Activated CD4-positive, alpha-beta T cell treated with anti-CD3 and anti-CD28 coated beads for 24 hours (primary cell): Measurements from ENCODE around the gene GALNT12.

Source experiments
- DNase-seq, 2 donors: peaks; one replicate each; pipeline ENCODE4 v3.0.0-alpha.2; 2020; ENCODE audit warnings: low read depth in 2 of 2

GALNT12 gene, protein sequence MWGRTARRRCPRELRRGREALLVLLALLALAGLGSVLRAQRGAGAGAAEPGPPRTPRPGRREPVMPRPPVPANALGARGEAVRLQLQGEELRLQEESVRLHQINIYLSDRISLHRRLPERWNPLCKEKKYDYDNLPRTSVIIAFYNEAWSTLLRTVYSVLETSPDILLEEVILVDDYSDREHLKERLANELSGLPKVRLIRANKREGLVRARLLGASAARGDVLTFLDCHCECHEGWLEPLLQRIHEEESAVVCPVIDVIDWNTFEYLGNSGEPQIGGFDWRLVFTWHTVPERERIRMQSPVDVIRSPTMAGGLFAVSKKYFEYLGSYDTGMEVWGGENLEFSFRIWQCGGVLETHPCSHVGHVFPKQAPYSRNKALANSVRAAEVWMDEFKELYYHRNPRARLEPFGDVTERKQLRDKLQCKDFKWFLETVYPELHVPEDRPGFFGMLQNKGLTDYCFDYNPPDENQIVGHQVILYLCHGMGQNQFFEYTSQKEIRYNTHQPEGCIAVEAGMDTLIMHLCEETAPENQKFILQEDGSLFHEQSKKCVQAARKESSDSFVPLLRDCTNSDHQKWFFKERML

DNA sequence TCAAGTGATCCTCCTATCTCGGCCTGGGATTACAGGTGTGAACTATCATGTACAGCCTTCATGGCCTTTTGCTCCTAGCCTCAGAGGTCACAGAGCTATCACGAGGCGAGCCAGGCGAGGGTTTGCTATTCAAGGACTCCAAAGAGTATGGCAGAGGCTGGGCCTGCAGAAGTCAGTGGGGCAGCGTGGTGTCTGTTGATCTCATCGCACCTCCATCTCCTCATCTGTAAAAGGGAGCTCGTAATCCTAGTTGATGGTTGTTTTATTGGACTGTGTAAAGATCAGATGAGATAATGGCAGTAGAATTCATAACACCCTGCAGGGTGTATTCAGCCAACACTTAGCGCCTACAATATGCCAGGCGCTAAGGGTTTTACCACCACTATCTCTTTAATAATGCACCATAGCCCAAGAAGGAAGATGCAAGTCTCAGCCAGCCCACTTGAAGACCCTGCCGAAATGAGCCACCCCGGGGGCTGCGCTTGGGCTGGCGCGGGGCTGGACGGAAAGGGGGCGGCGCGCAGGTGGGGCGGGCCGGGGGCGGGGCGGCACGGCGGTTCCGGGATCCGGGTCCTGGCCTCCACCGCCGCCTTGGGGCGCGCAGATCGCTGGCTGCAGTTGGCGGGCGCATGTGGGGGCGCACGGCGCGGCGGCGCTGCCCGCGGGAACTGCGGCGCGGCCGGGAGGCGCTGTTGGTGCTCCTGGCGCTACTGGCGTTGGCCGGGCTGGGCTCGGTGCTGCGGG lies at the start of gene GALNT12:
TSS of gene GALNT12 (plus strand) at position 601 of the 744 bp plus-strand sequence. CDS start at position 630, 29 bp downstream.
- DNase-seq = peak; percentile 20 to 53

DNA sequence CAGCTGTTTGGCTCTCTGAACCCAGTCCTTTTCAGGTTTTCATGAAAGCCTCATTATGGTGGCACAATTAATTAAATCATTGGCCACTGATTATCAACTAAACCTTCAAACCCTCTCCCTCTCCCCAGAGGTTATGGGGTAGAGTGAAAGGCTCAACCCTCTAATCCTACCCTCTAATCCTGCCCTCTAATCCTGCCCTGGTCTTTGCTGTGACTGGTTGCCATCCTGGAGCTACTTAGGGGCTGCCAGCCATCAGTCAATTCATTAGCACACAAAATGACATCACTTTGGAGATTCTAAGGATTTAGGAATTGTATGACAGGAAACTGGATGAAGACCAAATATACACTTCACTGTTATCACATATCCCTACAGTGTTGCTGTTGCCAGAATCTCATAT lies 47.2 kb upstream of the GALNT12 start:
- no peak for DNase-seq

DNA sequence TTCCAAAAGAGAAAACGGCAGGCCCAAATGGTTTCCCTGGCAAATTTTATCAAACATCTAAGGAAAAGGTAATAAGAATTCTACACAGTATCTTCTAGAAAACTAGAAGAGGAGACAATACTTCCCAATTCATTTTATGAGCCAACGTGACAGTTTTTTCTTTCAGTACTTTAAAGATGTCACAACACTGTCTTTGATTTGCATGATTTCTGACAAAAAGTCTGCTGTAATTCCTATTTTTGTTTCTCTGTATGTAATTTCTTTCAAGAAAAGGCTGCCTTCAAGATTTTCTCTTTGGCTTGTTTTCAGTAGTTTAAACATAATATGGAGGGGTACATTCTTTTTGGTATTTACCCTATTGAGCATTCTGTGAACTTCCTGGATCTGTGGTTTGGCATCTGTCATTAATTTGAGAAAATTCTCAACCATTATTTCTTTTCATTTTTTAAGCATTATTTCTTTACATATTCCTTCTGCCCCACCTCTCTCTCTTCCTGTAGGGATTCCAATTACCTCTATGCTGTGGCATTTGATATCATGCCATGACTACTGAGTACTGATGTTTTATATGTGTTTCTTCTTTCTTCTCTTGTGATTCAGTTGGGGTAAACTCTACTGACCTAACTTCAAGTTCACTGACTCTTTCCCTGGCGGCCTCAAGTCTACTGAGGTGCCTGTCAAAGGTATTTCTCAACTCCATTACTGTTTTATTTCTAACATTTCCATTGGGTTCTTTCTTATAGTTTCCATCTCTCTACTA lies 43.3 kb upstream of the GALNT12 start:
- DNase-seq = no peak

DNA sequence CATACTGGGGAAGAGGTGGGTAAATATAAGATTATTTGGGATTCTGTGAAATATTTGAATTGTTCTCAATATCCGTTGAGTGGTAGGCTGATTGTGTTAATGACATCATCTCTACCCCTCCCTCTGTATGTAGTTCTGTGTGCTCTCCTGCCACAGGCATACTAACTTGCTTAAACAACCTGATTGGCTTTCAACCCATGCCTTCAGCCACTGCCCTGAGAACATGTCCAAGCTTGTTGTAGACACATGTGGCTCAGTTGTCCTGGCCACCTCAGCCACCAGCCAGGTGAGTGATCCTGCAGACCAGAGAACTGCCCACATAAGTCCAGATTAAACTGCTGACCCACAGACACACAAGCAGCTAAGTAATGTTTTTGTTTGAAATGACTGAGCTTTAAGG lies 42.2 kb upstream of the GALNT12 start:
- DNase-seq = no peak

DNA sequence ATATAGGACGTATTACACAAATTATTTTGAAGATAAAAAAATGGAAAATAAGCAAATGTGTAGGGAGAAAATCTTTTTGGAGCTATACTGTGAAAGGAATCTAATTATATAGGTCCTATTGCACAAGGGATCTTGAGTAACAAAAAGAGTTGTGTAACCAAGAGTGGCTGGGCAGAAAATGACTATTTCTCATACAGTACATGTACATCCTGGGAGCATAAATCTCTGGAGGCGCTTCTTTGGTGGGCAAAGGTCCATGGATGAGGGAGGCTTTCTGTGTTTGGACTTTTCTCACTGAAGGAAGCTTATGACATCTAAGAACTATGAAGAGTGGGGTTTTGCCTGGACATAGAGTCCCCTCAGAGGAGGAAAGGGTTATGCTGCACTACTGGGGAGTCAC lies 40.9 kb upstream of the GALNT12 start:
- DNase-seq = no peak

DNA sequence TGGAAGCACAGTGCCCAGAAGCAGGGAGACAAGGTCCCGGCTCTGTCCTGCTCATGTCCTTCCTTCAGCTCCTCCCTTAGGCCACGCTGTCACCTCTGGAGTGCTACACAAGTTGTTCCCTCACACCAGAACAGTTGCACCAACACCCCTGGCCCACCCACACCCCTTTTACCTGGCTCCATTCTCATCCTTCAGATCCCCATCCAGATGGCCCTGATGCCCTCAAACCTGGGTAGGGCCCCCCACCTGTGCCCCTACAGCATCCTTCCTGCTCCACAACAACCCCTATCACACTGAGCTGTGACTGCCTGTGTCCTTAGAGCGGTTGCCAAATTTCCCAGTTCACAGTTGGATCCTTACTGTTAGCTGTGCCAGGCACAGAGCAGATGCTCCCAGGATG lies 40.3 kb upstream of the GALNT12 start:
- DNase-seq = no peak

DNA sequence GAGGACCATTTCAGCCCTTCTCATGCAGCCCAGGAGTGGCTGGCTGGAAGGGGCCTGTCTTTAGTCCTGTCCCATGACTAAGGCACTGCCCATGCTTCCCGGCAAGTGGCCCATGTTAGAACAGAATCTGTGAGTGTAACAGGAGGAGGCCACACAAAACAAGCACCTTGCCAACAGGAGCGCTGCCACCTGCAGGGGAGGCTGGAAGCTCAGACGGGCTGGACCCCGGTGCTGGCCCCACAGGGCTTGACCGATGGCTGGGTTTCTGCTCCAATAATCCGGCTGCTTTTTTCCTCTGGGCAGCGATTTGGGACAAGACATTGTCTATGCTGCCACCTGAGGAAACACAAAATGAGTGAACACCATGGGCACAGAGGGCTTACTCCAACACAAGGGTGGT lies 39.6 kb upstream of the GALNT12 start:
- no peak for DNase-seq

DNA sequence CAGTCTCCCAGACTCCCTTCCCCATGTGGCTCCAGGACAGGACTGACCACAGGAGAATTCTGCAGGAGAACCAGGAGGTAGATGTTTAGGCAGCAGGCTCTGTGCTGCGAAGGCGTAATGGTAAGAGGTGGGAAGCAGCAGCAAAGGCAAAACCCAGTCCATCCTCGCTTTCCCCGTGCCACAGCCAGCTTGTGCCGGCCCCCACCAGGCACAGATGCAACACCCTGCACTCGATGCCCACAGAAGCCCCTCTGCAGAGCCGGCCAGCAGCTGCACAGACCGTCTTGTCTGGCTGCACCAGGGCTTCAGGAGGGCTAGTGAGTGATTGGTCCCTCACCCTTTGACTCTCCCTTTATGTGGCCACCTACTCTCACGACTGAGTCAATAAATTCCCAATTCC lies 39.1 kb upstream of the GALNT12 start:
- DNase-seq = no peak

DNA sequence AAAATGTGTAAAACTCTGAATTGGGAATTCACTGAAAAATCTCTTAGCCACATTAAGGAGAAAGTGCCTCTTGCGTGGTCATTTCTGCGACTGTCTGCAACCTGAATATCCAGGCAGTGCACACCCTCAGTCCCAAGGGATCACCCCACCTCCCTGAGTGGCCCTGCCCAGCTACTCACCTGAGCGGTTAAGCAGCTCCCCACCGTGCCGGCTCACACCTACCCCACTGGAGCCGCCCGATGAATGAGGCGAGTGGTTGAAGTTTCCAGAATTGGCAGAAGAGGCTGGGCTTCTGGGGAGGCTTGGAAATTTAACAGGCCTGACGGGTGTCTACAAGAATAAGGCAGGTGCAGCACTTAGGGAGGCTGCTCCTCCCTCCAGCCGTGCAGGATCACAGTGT lies 36.8 kb upstream of the GALNT12 start:
- DNase-seq = no peak

DNA sequence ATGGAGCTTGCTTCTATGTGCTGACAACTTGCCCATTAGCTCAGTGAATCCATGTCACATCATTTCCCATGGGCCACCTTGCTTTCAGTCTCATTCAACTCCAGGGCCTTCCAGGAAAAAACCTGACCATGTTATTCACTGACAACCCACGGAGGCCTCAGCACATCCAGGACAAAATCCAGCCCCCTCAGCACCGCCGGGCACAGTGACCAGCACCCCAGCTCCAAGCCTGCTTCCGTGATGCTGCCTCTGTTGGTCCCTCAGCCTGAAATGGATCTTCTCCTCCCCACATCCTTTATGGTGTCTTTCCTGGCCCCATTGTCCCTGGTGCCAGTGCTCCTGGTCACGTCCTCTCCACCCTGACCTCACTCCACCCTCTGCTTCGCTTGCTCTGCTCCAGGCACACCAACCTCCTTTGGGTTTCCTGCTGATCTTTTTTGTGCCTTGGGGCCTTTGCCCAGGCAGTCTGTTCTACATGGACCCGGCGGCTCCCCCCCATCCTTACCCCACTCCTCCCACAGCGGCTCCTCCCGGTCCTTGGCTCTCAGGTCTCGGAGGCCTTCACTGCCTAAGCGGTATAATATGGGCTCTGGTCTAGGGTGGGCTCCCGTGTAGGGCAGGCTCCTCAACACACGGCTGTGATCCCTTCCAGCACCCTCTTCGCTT lies 36.1 kb upstream of the GALNT12 start:
- DNase-seq = no peak

DNA sequence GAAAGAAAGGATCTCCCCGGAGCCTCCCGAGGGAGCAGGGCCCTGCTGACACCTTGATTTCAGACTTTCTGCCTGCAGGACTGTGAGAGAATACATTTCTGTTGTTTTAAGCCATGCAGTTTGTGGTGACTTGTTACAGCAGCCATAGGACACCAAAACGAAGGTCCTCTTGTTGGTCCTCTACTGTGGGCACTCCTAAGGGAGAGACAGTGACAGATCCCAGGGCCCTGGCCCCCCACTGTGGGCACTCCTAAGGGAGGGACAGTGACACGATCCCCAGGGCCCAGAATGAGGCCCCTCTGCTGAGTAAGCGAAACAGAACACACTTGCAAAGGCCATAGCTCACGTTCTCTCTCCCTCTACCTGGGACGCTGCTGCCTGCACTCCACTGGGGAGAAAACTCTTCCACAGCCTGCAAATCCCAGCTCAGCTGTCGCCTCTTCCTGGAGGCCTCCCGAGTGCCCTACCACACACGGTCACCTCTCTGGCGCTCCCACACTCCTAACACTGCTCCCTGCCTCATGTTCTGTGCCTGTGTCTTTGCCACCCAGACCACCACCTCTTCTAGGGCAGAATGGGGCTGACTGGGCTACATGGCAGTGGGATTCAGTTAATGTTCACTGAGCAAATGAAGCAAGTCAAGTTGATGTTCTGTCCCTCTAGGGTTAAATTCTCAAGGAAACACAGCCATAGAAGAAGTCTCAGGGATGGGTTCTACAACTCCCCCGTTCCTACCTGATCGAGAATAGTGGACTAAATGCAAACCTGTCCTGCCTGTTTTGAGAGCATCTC lies 34.9 kb upstream of the GALNT12 start:
- no peak for DNase-seq

DNA sequence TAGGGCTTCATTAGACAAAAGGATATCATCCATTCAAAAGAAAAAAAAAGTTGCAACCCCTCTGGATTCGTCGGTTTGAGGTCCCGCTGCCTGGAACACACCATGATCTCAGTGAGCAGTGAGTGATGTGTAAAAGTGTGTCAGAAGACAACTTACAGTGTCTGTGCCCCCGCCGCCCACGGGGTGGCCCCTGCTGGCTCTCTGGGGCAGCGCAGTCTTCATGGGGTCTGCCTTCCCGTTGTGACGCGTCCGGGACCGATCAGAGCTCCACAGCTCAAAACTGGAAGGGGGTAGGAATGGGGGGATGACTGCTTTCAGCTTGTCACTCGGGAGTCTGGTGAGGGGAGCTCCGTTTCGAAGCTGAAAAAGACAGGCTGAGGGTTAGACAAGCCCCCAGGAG lies 33.7 kb upstream of the GALNT12 start:
- DNase-seq = no peak

DNA sequence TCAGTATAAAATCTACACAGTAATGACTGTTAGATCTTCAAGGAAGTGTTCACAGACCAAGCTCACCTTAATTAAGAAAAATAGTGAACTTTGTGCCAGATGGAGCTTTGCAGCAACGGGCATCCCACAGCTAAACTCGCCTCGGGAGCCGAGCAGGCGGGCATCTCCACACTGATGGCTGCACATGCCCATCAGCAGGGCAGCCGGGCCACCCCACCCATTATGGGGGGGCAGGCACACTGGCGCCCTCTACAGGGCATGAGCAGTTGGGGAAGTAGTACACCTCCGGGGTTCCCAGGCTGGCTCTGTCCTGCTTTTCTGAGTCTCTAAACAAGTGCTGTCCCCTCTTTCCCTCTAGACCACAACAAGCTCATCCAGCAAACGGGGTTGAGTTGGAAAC lies 32.7 kb upstream of the GALNT12 start:
- no peak for DNase-seq

DNA sequence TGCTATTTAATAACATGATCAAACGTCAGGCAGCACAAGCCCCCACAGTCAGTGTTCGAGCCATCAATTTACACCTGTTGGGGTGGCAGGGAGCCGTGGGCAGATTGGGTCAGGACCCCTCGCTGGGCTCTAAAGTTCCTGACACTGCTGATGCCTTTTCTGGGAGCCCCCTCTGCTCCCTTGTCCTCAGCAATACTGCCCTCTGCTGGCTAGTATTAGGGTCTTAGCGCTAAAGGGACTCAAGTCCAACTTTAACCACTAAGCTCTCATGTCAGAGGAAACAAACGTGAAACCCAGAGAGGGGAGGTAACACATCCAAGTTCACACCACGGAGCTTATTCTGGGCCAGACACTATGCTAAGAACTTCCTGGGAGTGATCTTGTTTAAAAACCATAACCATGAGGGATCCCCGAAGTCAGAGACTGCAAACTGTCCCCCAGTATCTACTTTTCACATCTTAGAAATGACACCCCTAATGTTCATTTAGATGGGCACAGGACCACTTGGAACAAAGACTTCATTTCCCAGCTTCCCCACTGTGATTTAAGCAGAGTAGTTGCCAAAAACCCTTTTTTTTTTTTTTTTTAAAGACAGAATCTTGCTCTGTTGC lies 31.5 kb upstream of the GALNT12 start:
- DNase-seq = peak in 1 of 2 donors; percentile 20

DNA sequence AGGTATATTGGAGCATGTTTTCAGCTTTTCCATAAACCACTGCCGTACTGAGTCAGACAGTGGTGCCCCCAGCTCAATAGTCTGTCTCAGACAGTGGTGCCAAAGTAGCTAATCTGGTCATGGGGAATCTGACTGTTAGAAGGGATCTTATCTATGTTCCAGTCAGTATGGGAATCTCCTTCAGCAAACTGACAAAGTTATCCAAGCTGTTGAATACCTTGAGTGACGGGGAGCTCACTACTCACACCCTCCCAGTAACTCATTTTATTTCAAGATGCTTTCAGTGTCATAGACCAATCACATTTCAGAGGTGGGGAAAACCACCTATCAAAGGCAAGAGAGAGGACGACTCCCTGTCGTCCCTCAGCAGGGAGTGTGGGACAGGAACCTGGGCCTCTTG lies 29.9 kb upstream of the GALNT12 start:
- no peak for DNase-seq

DNA sequence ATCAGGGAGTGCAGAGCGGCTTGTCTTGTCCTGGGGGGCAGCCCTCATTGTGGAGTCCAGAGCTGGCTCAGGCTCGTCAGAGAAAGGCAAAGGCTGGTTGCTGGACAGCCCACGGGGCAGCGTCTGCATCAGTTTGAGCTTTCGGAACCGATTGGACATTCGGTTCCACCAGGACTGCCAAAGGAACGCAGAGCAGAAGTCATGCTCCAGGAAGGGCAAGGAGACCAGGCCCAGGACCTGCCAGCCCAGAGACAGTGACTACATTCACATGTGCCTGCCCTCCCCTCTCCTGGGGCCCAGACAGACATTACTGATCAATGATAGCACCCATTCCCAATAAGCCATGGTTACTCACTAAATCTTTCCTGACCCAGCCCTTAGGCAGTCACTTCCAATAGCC lies 29.2 kb upstream of the GALNT12 start:
- DNase-seq = no peak

DNA sequence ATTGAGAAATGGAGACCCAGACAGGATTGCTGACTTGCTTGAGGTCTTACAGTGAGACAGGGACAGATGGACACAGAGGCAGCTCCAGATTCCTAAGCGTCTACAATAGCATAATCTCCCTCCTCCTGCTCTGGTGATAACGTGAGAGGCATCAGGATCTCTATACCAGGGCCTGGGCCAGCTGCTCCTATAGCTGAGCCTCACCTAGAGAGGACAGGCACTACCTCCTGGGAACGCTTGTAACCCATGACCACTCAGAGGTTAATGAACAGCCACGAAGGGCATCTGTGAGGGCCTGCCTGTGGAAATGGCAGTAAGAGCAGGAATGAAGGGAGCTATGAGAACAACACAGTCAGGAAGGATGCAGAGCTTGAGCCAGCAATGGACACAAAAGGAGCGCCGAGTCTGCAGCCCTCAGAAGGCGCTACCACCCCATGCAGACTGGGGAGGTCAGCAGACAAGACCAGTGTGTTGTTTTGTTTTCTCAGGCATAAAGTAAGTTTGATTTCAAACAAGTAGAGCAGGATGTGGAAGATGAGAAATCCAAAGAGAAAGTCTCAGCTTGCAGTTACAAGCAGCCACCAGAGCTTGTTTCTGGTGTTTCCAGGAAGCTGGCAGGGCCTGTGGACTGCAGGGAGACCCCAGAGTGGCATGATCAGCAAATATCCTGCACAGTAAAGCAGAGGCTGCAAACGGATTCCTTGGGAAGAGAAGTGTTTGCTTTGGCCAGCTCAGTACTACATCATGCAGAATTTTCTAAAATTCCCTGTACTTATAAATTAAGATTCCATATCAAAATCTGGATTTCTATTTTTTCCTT lies 28.5 kb upstream of the GALNT12 start:
- DNase-seq = no peak

DNA sequence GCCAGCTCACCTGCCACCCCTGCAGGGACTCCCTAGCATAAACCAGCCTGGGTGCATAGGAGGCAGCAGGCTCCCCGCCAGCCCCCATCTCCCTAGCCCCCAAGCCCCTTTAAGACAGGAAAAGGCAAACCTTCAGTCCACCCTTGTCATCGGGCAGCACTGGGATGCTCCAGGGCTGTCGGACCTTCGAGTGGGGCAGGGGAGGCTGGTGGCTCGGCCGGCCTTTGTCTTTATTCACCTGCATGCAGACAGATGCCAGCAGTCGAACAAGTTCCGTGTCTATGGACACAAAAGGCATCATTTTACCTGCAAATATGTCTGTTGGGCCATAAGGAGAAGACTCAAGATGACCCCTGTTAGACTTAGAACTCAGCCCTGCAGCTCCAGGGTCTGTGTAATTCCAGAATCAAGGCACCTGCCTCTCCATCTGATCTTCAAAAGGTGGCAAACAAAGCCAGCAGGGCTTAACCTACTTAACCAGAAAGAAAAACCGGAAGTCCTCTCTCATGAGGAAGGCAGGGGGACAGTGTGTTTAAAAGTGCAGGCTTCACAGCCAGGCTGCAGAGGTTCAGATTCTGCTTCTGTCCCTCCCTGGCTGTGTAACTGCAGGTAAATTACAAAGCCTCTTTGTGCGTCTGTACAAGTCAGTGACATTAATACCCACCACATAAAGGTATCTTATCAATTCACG lies 27.3 kb upstream of the GALNT12 start:
- DNase-seq = no peak
